ENCODE measurements around the gene VCP. TPM values are rescaled to one million over a fixed set of nuclear protein-coding genes. Genes with fewer than 3 reads are reported as not detected.
A peak's percentile ranks its signal among the peaks of the same experiment; 100 is the strongest.

VCP gene
- total and polyA plus RNA-seq, 9 of the 15 experiments (the other 6 are each of a cell fraction or from before 2014, with no cell fraction given), result 7.1 to 257 (median 199) TPM

DNA sequence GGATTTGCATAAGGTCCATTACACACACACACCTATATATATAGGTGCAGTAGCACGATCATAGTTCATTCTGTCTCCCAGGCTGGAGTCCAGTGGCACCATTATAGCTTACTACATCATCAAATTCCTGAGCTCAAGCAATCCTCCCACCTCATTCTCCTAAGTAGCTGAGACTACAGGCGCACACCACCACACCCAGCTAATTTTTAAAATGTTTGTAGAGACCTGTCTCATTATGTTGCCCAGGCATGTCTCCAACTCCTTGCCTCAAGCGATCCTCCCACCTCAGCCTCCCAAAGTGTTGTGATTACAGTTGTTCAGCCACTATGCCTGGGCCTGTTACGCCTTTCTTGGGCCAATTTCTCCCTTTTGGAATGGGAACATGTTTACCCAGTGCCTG lies 43.2 kb downstream of the VCP start:
- H3K27ac ChIP-seq (ENCODE audit: extremely low read depth, low read depth, low read length), result no peak overlapping the region

GRCh38 chr9:35028341-35028740 lies 44.1 kb downstream of the VCP start:
- H3K4me1 ChIP-seq (replicated peaks in 1 of 2; ENCODE audit: control insufficient read depth in 2 of 2, insufficient read depth in 2 of 2, low read length in 2 of 2), result peaks cover 8 to 28% of the 10 kb centered on the region in 2 experiments; a peak in 4 of 5 replicates
- in situ Hi-C loops (cut with MboI) (no loop called here), intact Hi-C loops (cut with micrococcal nuclease) (no loop called here)
- H3K36me3 ChIP-seq (ENCODE audit: control insufficient read depth, insufficient read depth, low read length), result no peaks in the 10 kb centered on the region; the same call in 2 of the 3 replicates
- H4K20me1 ChIP-seq (replicated peaks; ENCODE audit: control insufficient read depth, insufficient read depth, low read length), result no peaks in the 10 kb centered on the region
- no TSS peak for BruUV-seq (replicated peaks)
- CTCF ChIA-PET (ENCODE audit: low intra/inter-chr PET ratio), result no interaction called here
- no peak overlapping the region for H3K4me3 ChIP-seq
- H2AFZ ChIP-seq (ENCODE audit: low read depth, low read length), result no peak overlapping the region
- no peak overlapping the region for H3K27ac ChIP-seq (ENCODE audit: extremely low read depth, low read depth, low read length)
- no peaks in the 10 kb centered on the region for H3K79me2 ChIP-seq (ENCODE audit: control insufficient read depth, insufficient read depth, low read length)
- H3K9me3 ChIP-seq (replicated peaks; ENCODE audit: control insufficient read depth, insufficient read depth, low read depth, low read length), result no peaks in the 10 kb centered on the region
- H3K9ac ChIP-seq (ENCODE audit: insufficient read depth in 1 of 2, low read depth in 2 of 2, low read length in 2 of 2), result no peak overlapping the region
- peak in 2 of 4 experiments; percentile 2 for DNase-seq (ENCODE audit: extremely low read depth in 1 of 4, low spot score in 3 of 4)
- FAIRE-seq, result no peak
- H3K27me3 ChIP-seq (ENCODE audit: control insufficient read depth in 2 of 2, insufficient read depth in 2 of 2, low read length in 2 of 2), result no peaks in the 10 kb centered on the region
- H3K4me2 ChIP-seq (ENCODE audit: insufficient read depth, low read length), result no peak overlapping the region
- ATAC-seq, result peak; percentile 43; the same call in 2 of the 3 replicates
- H3K9me1 ChIP-seq (ENCODE audit: control insufficient read depth, insufficient read depth, low read length), result no peaks in the 10 kb centered on the region
- POLR2A ChIA-PET, result no interaction called here
- no peak for TF ChIP-seq ZBTB33 (CRISPR knock-in tag; IDR thresholded peaks at IDR 0.05)
- no peak for TF ChIP-seq GABPB2 (CRISPR knock-in tag; conservative IDR thresholded peaks at IDR 0.05)
- no peak for TF ChIP-seq RBFOX2 (IDR thresholded peaks at IDR 0.05; ENCODE audit: low read depth, low read length)
- no peak for TF ChIP-seq ZBTB7A (IDR thresholded peaks at IDR 0.05; ENCODE audit: borderline replicate concordance, control insufficient read depth, low read depth, low read length)
- TF ChIP-seq SP1 (CRISPR knock-in tag; IDR thresholded peaks at IDR 0.05), result no peak
- TF ChIP-seq HMBOX1 (IDR thresholded peaks at IDR 0.05), result peak; percentile 35; the same call in 1 of the 2 replicates
- no peak for TF ChIP-seq E2F3 (CRISPR knock-in tag; IDR thresholded peaks at IDR 0.05)
- no peak for TF ChIP-seq AFF4 (CRISPR knock-in tag; IDR thresholded peaks at IDR 0.05)

More for the DNA sequence above, 43.2 kb downstream of the VCP start:
- 87% methylated on average over 4 of the region's 4 CpGs for WGBS (ENCODE audit: insufficient coverage, low coverage, missing lambda C conversion rate)
- no peak overlapping the region for H3K9ac ChIP-seq (ENCODE audit: insufficient read depth in 1 of 2, low read depth in 2 of 2, low read length in 2 of 2)
- no peaks in the 10 kb centered on the region for H3K9me3 ChIP-seq (replicated peaks; ENCODE audit: control insufficient read depth, insufficient read depth, low read depth, low read length)
- H3K4me3 ChIP-seq, result no peak overlapping the region
- no peaks in the 10 kb centered on the region; the same call in 2 of the 3 replicates for H3K36me3 ChIP-seq (ENCODE audit: control insufficient read depth, insufficient read depth, low read length)
- in situ Hi-C loops (cut with MboI) (no loop called here), intact Hi-C loops (cut with micrococcal nuclease) (no loop called here)
- BruUV-seq (replicated peaks), result no TSS peak
- no peak for TF ChIP-seq KAT8 (IDR thresholded peaks at IDR 0.05; ENCODE audit: low read depth)
- TF ChIP-seq HIVEP1 (CRISPR knock-in tag; IDR thresholded peaks at IDR 0.05), result no peak
- no peak for TF ChIP-seq ZBTB17 (CRISPR knock-in tag; IDR thresholded peaks at IDR 0.05)
- H3K4me1 ChIP-seq (replicated peaks in 1 of 2; ENCODE audit: control insufficient read depth in 2 of 2, insufficient read depth in 2 of 2, low read length in 2 of 2), result peaks cover 5 to 26% of the 10 kb centered on the region in 2 experiments; a peak in 4 of 5 replicates
- H4K20me1 ChIP-seq (replicated peaks; ENCODE audit: control insufficient read depth, insufficient read depth, low read length), result no peaks in the 10 kb centered on the region
- ChIA-PET POLR2A (interaction anchor here (1.0 kb wide), 1 partner anchor 14 kb away, joined by 3 read pairs; no protein-coding TSS in a partner anchor), CTCF (ENCODE audit: low intra/inter-chr PET ratio) (no interaction called here)
- no peak overlapping the region for H2AFZ ChIP-seq (ENCODE audit: low read depth, low read length)
- no peak for DNase-seq (ENCODE audit: extremely low read depth in 1 of 4, low spot score in 3 of 4)
- ATAC-seq, result no peak
- FAIRE-seq, result no peak
- H3K9me1 ChIP-seq (ENCODE audit: control insufficient read depth, insufficient read depth, low read length), result no peaks in the 10 kb centered on the region
- no peaks in the 10 kb centered on the region for H3K79me2 ChIP-seq (ENCODE audit: control insufficient read depth, insufficient read depth, low read length)
- H3K27me3 ChIP-seq (ENCODE audit: control insufficient read depth in 2 of 2, insufficient read depth in 2 of 2, low read length in 2 of 2), result no peaks in the 10 kb centered on the region
- H3K4me2 ChIP-seq (ENCODE audit: insufficient read depth, low read length), result no peak overlapping the region

Measured in K562 (cell line).